GM18867 (cell line): Measurements from ENCODE around the gene THSD4.
"Not testable (repeated sequence)": the region's sequence is repeated elsewhere in the genome, so short reads cannot be mapped to it uniquely, and the experiment has no call there.

Experiments
- ATAC-seq: cut with Tn5 transposase; IDR thresholded peaks from one replicate; pipeline ENCODE4 v1.9.1; 2021; ENCODE audit warnings: mild to moderate bottlenecking, moderate library complexity; ENCODE audit not compliant: unreplicated experiment

The THSD4 gene

DNA sequence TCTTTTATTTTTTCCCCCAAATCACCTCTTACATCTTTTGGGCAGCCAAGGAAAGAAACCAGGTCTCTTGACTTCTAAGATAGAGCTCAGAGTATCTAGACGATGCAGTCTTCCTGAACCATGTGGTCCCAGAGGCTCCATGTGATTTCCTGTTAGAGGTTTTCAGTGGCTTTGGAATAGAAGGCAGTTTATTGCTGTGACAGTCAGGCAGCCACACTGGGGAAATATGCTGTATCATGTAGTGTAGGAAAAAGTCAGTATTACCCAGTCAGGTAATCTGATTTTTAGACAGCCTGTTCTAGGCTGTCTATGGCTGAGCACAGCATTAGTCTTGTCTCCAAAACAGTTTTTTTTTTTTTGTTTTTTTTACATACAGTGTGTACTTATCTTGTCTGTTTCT is 294.3 kb downstream of the THSD4 start:
- no peak for ATAC-seq

DNA sequence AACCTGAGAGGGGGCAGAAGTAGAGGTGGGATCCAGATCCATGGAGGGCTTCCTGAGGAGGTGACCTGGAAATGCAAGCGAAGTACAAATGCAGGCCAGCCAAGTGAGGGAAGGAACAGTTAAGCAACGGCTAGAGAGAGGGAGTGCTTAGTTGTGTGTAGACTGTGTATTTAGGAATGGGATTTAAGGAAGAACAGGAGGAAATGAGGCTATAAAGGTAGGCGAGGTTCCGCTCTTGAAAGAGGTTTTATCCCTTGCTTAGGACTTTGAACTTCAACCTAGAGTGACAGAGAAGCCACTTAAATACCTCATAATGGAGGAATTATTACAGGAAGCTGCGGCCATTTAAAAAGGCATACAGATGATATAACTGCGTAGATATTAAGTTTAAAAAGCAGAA is 295.1 kb downstream of the THSD4 start:
- no peak for ATAC-seq

DNA sequence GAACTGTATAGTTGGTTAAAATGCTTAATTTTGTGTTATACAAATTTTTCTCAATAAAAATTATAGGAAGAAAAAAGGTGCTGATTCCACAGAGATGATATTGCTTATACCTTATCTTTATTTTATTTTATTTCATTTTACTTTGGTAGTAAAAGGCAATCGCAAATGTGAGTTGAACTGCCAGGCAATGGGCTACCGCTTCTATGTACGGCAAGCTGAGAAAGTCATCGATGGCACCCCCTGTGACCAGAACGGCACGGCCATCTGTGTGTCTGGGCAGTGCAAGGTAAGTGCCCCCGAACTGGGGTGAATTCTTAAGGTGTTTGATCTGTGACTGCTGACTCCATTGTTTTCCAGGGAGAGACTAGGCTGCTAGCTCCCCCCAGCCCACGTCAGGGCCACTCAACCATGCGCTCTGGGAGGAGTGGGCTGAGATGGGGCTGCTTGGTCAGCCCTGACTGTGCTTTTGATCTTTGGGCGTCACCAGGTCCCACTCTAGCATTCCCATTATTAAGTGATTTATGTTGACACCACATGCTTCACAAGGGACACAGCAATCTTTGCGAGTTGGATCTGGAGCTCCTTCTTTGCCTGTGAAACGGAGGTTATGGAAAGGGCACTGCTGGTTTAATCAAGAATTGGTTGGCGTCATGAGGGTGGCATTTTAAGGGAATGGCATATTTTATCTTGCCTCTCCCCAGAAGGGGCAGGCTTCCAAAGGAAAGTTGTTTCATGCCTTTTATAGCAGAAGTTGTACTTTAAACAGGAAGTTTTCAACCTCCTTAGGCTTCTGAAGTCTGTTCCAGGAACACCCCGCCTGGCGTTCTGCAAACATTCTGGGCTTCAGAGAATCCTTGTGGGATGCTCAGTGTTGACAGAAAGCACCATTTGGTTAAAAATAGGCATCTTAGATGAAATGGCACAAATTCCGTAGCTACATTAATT is 296.5 kb downstream of the THSD4 start:
- no peak for ATAC-seq

DNA sequence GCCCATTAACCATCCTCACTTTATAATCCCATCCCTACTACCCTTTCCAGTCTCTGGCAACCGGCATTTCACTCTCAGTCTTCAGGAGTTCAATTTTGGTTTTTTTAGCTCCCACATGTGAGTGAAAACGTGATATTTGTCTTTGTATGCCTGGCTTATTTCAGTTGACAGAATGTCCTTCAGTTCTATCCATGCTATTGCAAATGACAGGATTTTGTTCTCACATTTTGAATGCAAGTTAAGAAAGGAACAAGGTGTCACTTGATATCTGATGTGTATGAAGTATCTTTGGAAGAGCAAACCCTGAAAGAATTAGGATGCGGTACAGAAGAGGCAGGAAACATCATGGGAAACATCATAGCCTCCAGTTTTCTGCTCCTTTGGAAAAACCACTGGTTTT is 298.1 kb downstream of the THSD4 start:
- ATAC-seq = no peak

DNA sequence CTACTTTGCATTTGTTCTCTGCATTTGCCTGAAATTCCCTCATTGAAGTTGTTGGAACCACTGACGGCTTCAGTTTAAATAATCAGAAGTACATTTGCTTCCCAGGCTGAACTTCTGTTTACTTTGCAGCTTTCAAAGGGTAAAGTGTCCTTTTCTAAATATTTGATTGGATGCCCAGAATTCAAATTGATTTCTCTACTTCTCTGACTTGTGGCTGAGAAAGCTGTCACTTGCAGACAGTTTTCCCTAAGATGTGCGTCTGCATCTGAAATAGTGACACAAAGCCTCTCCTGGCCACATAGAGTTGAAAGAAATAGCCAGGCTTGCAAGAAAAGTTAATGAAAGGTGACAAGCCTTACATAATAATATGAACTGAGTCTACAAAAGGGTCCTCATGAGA is 299.6 kb downstream of the THSD4 start:
- no peak for ATAC-seq

DNA sequence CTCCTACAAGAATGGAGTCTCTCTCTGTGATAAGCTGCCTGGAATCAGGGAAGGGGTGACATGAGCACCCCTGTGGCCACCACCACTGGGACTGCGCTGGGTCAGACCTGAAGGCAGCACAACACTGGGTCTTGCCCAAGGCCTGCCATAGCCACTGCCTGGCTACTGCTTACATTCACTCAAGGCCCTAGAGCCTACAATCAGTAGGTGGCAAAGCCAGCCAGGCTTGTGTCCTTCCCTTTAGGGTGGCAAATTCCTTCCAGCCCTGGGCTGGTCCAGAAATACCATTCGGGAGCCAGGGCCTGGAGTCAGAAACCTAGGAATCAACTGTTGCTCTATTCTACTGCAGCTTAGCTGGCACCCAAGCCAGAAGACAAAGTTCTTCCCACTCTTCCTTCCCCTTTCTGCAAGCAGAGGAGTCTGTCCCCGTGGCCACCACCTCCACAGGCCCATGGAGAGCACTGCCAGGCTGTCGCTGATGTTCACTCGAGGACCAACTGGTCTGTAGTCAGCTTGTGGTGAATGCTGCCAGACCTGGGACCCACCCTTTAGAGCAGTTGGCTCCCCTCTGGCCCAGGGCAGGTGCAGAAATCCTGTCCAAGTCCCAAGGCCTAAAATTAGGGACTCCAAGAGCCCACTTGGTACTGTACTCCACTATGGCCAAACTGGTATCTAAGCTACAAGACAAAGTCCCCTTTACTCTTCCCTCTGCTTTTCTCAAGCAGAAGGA is 307.4 kb downstream of the THSD4 start:
- ATAC-seq = no peak

DNA sequence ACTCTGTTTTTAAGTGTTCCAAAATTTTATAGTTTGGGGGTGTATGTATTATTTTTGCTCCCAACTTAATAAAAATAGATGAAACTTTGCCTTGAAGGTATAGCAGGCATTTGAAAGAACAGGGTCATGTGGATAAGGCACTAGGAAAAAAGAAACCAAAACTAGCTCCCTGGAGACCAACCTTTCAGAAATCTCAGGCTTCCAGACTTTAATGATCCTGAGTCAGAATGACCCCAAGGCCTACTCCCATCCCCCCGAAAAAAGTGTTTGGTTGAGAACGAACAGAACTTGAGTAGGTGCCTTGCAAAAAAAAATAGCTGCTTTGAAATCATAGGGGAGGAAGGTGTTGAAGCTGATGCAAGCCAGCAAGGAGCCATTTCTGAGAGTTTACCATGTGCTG is 309.5 kb downstream of the THSD4 start:
- ATAC-seq = no peak

DNA sequence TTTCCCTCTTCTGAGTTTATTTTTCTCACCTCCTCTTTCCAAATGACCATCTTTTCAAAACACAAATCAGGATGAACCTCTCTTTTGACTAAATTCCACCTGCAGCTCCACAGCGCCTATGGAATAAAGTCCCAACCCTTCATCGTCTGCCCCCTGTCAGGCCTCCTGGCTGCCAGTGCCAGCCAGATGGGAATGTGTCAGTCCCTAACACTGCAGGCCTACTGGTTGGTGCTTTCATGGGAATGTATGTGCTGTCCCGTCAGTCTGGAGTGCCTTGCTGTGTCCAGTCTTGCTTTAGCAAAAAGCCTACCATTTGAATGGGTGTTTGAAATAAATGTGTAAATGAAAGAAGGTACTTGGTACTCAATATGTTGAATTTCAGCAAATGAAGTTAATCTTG is 310.1 kb downstream of the THSD4 start:
- no peak for ATAC-seq

DNA sequence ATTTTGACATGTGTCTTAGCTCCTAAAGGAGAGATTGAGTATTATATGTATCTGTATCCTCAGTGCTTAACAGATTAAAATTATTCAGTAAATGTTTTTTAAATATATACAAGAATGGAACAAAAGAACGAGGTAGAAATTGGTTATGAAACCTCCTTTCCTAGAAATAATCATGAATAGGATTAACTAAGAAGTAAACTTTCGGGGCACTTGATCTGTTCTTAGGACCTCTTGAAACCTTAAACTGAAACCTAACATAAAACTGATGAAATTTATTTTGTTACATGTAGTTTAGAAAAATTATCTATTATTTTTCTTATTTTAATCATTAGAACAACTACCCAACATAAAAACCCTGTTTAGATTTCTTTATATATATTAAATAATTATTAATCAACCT is 311.5 kb downstream of the THSD4 start:
- ATAC-seq = no peak

DNA sequence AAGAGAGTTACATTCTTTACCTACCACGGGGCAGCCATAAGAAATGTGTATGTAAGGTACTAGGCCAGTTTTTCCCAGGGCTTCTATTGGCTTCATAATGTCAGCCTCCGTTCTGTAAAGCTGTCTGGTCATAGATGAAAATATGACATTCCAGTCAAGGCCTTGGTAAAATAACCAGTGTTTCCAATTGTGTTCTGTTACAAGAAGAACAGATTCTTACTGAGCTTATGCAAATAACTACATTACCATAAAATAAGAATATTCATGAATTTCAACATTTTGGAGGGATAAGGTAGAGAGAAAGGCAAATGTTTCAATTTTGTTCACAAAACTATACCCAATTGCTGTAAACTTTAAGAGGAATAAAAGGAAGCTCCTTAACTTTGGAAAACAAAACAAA is 315.5 kb downstream of the THSD4 start:
- ATAC-seq = no peak

DNA sequence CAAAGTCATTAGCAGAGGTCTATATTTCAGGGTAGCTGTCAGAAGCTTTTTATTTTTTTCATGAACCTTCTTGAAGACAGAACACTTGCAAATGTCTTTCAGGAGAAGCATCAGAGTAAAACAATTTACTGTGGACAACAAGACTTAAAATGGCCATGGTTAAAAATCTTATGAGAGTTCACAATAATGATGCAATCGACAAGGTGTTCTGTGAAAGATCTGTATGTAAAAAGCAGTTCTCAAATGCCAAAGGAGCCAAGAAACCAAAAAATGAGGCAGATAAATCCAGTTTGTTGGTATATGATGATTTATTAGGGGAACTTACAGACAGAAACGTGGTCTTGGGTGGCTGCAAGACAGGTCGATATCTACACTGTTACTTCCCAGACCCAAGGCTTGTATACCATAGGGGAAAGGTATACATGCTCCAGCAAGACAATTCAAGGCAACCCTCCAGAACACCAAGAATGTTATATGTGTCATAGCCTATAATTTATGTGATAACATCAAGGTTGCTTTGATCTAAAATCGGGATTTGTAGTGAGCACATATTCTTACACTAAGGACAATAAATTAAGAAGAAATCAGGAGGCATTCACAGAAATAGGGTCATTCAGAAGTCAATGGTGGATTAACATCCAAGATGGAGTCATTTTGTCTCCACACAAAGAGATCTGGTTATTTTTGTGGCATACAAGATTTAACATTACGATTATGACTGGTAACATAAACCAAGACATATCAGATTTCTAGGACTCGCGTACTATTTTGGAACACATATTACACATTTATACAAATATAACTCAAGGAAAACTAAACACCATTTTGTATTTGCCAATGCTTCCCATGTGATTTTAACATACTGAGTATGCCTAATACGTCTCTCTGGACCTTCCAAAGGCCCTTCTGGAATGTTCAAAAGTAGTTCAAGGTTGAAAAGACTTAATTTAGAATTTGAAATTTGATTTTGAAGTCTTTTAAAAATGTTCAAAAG is 316.4 kb downstream of the THSD4 start:
- ATAC-seq = no peak

DNA sequence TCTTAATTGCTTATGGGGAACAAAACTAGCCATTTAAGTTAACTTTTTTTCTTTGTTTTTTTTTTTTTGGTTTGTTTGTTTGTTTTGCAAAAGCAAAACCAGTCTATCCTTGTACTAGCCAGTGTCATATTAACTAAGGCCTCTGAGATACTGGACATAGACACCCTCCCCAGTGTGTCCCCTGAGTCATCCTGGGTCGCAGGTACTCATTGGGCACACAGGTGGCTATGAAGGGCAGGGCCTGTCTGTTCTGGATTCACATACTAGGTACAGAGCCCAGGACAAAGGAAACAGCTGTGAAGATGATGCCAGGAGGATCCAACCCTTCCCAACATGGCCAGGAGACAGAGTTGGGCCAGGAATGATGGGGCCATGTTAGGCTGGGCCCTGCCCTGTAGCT is 318.1 kb downstream of the THSD4 start:
- no peak for ATAC-seq

DNA sequence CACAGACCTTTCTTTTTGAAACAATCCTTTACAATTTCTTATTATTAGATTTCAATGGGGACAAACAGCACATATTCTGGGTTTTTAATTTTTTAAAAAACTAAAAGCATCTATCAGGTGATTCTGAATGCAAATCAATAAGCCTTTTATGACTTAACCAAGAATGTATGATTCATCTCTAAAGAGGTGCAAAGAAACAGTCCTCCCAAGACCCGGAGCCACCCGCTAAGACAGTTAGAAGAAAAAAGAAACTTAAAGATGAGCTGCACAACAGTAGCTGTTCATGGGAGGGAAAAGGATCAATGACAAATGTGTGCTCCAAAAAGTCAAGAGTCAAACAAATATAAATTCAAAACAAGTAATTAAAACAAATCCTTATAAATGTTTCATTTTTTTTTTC is 319.5 kb downstream of the THSD4 start:
- no peak for ATAC-seq

DNA sequence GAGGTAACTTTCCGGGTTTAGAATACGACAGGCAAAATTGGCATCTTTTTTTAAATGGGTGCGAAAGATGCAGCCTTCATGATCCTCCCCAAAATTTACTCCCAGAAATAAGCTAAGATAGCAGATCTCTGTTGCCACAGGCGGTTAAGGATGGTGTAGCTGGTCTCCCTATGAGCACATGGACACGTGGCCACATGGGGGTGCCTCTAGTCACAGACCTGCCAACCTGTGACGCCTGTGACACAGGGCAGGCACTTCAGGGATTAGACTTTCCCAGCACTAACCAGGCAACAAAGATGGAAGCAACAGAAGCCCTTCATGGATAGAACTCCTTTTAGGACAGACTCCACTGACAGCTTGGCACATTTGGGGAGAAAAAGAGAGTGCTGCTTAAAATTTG is 320.3 kb downstream of the THSD4 start:
- no peak for ATAC-seq

DNA sequence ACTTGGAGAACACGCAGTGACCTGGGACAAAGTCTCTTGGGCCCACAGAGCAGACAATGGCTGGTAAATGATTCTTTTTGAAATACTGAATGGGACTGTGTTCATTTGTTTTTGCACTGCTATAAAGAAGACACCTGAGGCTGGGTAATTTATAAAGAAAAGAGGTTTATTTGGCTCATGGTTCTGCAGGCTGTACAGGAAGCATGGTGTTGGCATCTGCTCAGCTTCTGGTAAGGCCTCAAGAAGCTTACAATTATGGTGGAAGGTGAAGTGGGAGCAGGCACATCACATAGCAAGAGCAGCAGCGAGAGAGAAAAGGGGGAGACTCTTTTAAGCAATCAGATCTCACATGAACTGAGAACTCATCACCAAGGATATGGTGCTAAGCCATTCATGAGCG is 321.6 kb downstream of the THSD4 start:
- ATAC-seq = no peak

DNA sequence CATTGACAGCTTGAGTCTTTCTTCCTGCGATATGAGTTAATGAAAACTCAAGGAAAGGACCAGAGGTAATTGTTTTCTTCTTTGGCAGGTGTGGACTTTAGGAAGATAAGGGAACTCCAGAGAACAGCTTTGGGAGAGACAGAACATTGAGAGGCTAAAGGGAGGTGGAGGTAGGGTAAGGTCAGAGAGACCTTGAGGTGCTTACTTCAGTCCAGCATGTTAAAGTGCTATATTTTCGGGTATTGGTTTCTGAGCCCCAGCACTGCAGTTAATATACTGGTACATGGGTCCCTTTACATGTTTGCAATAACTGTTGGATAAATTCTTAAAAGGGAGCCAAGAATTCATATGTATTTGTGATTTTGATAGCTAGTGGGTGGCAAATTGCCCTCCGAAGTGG is 322.1 kb downstream of the THSD4 start:
- ATAC-seq = no peak

DNA sequence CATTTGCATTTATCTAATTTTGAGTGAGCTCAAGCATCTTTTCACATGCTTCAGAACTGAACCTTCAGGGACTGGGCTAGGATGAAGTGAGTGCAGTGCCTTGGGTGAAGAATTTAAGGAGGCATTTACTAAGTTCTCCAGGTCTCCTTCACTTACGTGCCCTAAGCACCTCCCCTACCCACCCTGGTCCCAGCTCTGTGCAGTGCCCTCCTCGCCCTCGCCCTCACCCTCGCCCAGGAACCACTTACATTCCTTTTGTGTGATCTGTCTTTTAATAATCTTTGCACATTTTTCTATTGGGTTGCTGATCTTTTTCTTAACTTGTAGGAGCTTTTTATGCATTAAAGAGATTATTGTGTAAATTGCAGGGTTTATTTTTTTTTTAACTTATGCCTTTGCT is 322.6 kb downstream of the THSD4 start:
- no peak for ATAC-seq

DNA sequence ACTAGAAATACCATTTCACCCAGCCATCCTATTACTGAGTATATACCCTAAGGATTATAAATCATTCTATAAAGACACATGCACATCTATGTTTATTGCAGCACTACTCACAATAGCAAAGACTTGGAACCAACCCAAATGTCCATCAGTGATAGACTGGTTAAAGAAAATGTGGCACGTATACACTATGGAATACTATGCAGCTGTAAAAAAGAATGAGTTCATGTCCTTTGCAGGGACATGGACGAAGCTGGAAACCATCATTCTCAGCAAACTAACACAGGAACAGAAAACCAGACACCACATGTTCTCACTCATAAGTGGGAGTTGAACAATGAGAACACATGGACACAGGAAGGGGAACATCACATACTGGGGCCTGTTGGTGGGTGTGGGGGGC is 324.2 kb downstream of the THSD4 start:
- ATAC-seq = not testable (repeated sequence)

DNA sequence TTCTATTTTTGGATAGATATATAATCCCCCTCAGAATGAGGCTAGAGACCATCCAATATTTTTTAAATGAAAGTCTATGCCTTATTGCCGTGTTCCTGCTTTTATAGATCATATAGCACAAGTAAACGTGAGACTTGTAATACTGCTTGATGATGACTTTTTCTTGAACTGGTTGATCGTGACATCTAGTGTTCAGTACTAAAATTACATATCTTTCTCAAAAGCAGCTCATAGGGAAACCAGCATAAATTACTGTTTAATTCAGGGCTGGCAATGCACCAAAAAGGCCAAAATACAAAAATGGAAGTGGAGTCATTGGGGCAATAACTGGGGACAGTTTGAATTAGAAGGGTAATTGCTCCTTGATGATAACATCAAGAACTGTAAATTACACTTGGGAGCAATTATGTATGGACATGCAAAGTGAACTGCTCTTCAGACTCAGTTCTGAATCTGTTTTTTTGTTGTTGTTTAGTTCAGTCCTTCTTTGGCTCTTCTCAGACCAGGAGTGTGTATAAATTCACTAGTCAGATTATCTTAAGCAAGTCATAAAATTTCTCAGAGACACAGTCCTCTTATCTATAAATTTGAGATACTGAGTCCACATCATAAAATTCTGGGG is 325.3 kb downstream of the THSD4 start:
- ATAC-seq = no peak

DNA sequence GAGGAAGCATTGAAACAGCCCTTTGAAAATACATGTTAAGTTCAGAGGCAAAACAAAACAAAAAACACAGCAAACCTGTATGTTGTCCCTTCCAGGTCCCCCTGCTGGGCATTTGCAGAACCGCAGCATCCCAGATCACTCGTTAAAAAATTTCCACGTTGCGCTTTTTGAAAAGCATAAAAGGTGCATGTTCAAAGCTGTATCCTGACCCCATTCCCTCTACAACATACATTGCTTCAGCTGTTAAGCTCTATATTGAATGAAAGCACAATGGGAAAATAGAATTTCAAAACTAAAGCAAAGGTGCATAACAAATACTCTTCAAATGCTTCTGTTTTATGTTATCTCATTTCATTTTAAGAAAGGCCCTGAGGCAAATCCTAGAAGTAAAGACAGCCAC is 328.3 kb downstream of the THSD4 start:
- no peak for ATAC-seq
